Liver (tissue), 9 donors: Measurements from ENCODE around the gene PLA2G3. TPM values are rescaled to one million over a fixed set of nuclear protein-coding genes. Genes with fewer than 3 reads are reported as not detected.

Experiments used
- DNase-seq: peaks from one replicate; pipeline ENCODE4 v3.0.0-alpha.2; 2017; ENCODE audit warnings: low spot score
- H3K27ac ChIP-seq, 2 donors: one replicate each; pipeline ENCODE4 v1.7.0; 2013; ENCODE audit warnings: inconsistent platforms in 2 of 2, low read length in 2 of 2, control low read depth in 1 of 2, low read depth in 1 of 2, mild to moderate bottlenecking in 1 of 2
- H3K27me3 ChIP-seq, 4 donors: one replicate each; pipeline versions ENCODE4 v1.6.1 to v1.7.0; 2013; ENCODE audit warnings: low read length in 3 of 4, inconsistent platforms in 1 of 4, mild to moderate bottlenecking in 1 of 4, moderate library complexity in 1 of 4; ENCODE audit not compliant: control insufficient read depth in 4 of 4, insufficient read depth in 4 of 4
- H3K36me3 ChIP-seq, 4 donors: one replicate each; pipeline versions ENCODE4 v1.6.1 to v1.7.0; 2013; ENCODE audit warnings: low read length in 3 of 4, mild to moderate bottlenecking in 3 of 4, low read depth in 1 of 4, moderate library complexity in 1 of 4; ENCODE audit not compliant: control insufficient read depth in 4 of 4, insufficient read depth in 3 of 4
- H3K4me1 ChIP-seq, 4 donors: one replicate each; pipeline versions ENCODE4 v1.6.1 to v1.7.0; 2013; ENCODE audit warnings: low read length in 3 of 4, mild to moderate bottlenecking in 3 of 4, moderate library complexity in 1 of 4; ENCODE audit not compliant: control insufficient read depth in 4 of 4, insufficient read depth in 4 of 4
- H3K4me3 ChIP-seq, 3 donors: one replicate each; pipeline versions ENCODE4 v1.6.1 to v1.7.0; 2013; ENCODE audit warnings: low read length in 3 of 3, control low read depth in 1 of 3, low read depth in 1 of 3, mild to moderate bottlenecking in 1 of 3
- H3K9ac ChIP-seq, 2 donors: one replicate each; pipeline ENCODE4 v1.7.0; 2013; ENCODE audit warnings: low read length in 2 of 2, mild to moderate bottlenecking in 2 of 2, moderate library complexity in 2 of 2, control low read depth in 1 of 2, low read depth in 1 of 2
- H3K9me3 ChIP-seq, 4 donors: one replicate each; pipeline versions ENCODE4 v1.6.1 to v1.7.0; 2013; ENCODE audit warnings: low read length in 3 of 4; ENCODE audit not compliant: control insufficient read depth in 4 of 4
- ATF3 ChIP-seq: IDR thresholded peaks from 2 replicates; pipeline ENCODE4 v1.6.1; 2016; ENCODE audit warnings: antibody characterized with exemption
- CTCF ChIP-seq: fragments of 150-350 bp; IDR thresholded peaks from 2 replicates; pipeline ENCODE4 v1.5.1; 2017; ENCODE audit warnings: improper control_type of control experiment, low read depth, low read length; ENCODE audit not compliant: missing input control
- EGR1 ChIP-seq, 2 donors: IDR thresholded peaks; 2 replicates each; pipeline ENCODE4 v1.6.1; 2016 to 2018; ENCODE audit warnings: antibody characterized with exemption in 2 of 2, low read depth in 2 of 2
- FOXA2 ChIP-seq: IDR thresholded peaks from 2 replicates; pipeline ENCODE4 v1.6.1; 2016; ENCODE audit warnings: antibody characterized with exemption
- GABPA ChIP-seq, 2 donors: IDR thresholded peaks in 1 of 2; conservative IDR thresholded peaks in 1 of 2; 2 replicates each; pipeline ENCODE4 v1.6.1; 2016; ENCODE audit warnings: antibody characterized with exemption in 2 of 2, mild to moderate bottlenecking in 1 of 2, moderate library complexity in 1 of 2
- HNF4G ChIP-seq: IDR thresholded peaks from 2 replicates; pipeline ENCODE4 v1.6.1; 2016; ENCODE audit warnings: antibody characterized with exemption
- JUND ChIP-seq, 2 donors: IDR thresholded peaks; 2 replicates each; pipeline ENCODE4 v1.6.1; 2016; ENCODE audit warnings: antibody characterized with exemption in 2 of 2
- NR2F2 ChIP-seq: IDR thresholded peaks from 2 replicates; pipeline ENCODE4 v1.6.1; 2016; ENCODE audit warnings: antibody characterized with exemption
- RAD21 ChIP-seq, 2 donors: IDR thresholded peaks; 2 replicates each; pipeline ENCODE4 v1.6.1; 2016; ENCODE audit warnings: antibody characterized with exemption in 2 of 2, mild to moderate bottlenecking in 2 of 2
- REST ChIP-seq: IDR thresholded peaks from 2 replicates; pipeline ENCODE4 v1.6.1; 2016; ENCODE audit warnings: antibody characterized with exemption, mild to moderate bottlenecking
- RXRA ChIP-seq, 2 donors: IDR thresholded peaks; 2 replicates each; pipeline ENCODE4 v1.6.1; 2017 to 2018; ENCODE audit warnings: antibody characterized with exemption in 2 of 2, mild to moderate bottlenecking in 1 of 2
- SP1 ChIP-seq: IDR thresholded peaks from 2 replicates; pipeline ENCODE4 v1.6.1; 2018; ENCODE audit warnings: antibody characterized with exemption, mild to moderate bottlenecking
- TAF1 ChIP-seq: conservative IDR thresholded peaks from 2 replicates; pipeline ENCODE4 v1.6.1; 2016; ENCODE audit warnings: antibody characterized with exemption, mild to moderate bottlenecking
- YY1 ChIP-seq: IDR thresholded peaks from 2 replicates; pipeline ENCODE4 v1.6.1; 2016; ENCODE audit warnings: antibody characterized with exemption, mild to moderate bottlenecking
- ZBTB33 ChIP-seq: IDR thresholded peaks from 2 replicates; pipeline ENCODE4 v1.6.1; 2016; ENCODE audit warnings: antibody characterized with exemption
- whole genome bisulfite sequencing: extraction: QIAGEN DNeasy Blood & Tissue Kit; methylation state at CpG from one replicate; pipeline ENCODE4 v1.1.7; 2013; 5-methylcytosine and 5-hydroxymethylcytosine counted together
- polyA plus RNA-seq, 2 donors: library from polyadenylated mRNA; stranded (reverse) in 1 of 2; unstranded in 1 of 2; fragments of 200-250 nt in 1 of 2; fragments of >200 nt in 1 of 2; fragmentation: Nextera tagmentation in 1 of 2; extraction: Ambion mirVana in 1 of 2; gene quantifications; one replicate each; pipeline versions ENCODE4 v1.2.1 to v1.2.3, GENCODE V29; 2013 to 2015
- total RNA-seq, 2 donors: library from RNA; depleted of rRNA; stranded (reverse); fragments of >200 nt; gene quantifications; one replicate each; pipeline ENCODE4 v1.2.3, GENCODE V29; 2014
- TF ChIP-seq, protein P1 (sequence below): IDR thresholded peaks from 2 replicates; pipeline ENCODE4 v1.6.1; 2016; ENCODE audit warnings: antibody characterized with exemption
- donor health status: healthy.
- donor health status: healthy.
- donor health status: healthy.
- donor health status: healthy.
- donor health status: healthy.

PLA2G3 gene
- total and polyA plus RNA-seq, 4 donors = not detected

GRCh38 chr22:31122196-31122531 lies 18.1 kb downstream of the PLA2G3 start:
- peaks cover 0 to 9% (median 3%) of the 10 kb centered on the region in 4 donors for H3K4me1 ChIP-seq
- H3K9me3 ChIP-seq = no peaks in the 10 kb centered on the region
- DNase-seq = no peak
- TF ChIP-seq REST = no peak
- no peak for TF ChIP-seq ZBTB33
- no peak for TF ChIP-seq YY1
- no peak for TF ChIP-seq ATF3
- no peak for TF ChIP-seq RXRA (IDR thresholded peaks at IDR 0.05)
- no peak for TF ChIP-seq TAF1
- no peak for TF ChIP-seq JUND (IDR thresholded peaks at IDR 0.05)
- TF ChIP-seq SP1 = no peak
- TF ChIP-seq RAD21 (IDR thresholded peaks at IDR 0.05) = no peak
- no peak for TF ChIP-seq HNF4G
- no peak overlapping the region for H3K9ac ChIP-seq
- no peak overlapping the region for H3K4me3 ChIP-seq
- H3K27me3 ChIP-seq = no peaks in the 10 kb centered on the region
- 77% methylated on average over 2 of the region's 2 CpGs for WGBS
- H3K36me3 ChIP-seq = no peaks in the 10 kb centered on the region
- no peak overlapping the region for H3K27ac ChIP-seq

- 98% methylated on average over 4 of the region's 4 CpGs for WGBS
- Histone ChIP-seq H3K9me3 (no peaks in the 10 kb centered on the region), H3K27ac (no peak overlapping the region), H3K27me3 (no peaks in the 10 kb centered on the region), H3K36me3 (no peaks in the 10 kb centered on the region), H3K9ac (no peak overlapping the region), H3K4me3 (no peak overlapping the region), H3K4me1 (peaks cover 0 to 9% (median 3%) of the 10 kb centered on the region in 4 donors)
- TF ChIP-seq REST (no peak), NR2F2 (no peak), EGR1 (IDR thresholded peaks at IDR 0.05; ENCODE audit: low read depth in 2 of 2) (no peak), FOXA2 (no peak), ATF3 (no peak), GABPA (IDR thresholded peaks at IDR 0.05 in 1 of 2, conservative IDR thresholded peaks at IDR 0.05 in 1 of 2) (no peak), CTCF (no peak), TAF1 (no peak)
- TF ChIP-seq, protein P1, sequence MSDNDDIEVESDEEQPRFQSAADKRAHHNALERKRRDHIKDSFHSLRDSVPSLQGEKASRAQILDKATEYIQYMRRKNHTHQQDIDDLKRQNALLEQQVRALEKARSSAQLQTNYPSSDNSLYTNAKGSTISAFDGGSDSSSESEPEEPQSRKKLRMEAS = no peak
- DNase-seq = no peak
Measured at GRCh38 chr22:31121403-31121802, 18.9 kb downstream of the PLA2G3 start.
